T-cell (primary cell): ENCODE data around the gene VSX2. TPM values are rescaled to one million over a fixed set of nuclear protein-coding genes. Genes with fewer than 3 reads are reported as not detected.

ENCODE experiments used
- ATAC-seq, 4 experiments: fragments of 200-7000 bp in 3 of 4; fragments of 150-1000 bp in 1 of 4; cut with Tn5 transposase; replicated peaks in 1 of 4; 1 replicate in 3 of 4; 2 replicates in 1 of 4; pipeline ENCODE4 v1.10.0; 2021; ENCODE audit warnings: moderate library complexity in 3 of 4, mild to moderate bottlenecking in 2 of 4, moderate number of reproducible peaks in 1 of 4
- CTCF ChIA-PET, 2 donors: fragments of 300-600 bp; sonication (Branson Sonifier 250); formaldehyde crosslinking; loops; one replicate each; lab custom pipeline; 2022; ENCODE audit warnings: antibody characterized with exemption in 2 of 2; lab: Charles Lee
- POLR2A ChIA-PET, 2 donors: fragments of 300-600 bp; sonication (Branson Sonifier 250); formaldehyde crosslinking; loops; one replicate each; lab custom pipeline; 2022; ENCODE audit warnings: antibody characterized with exemption in 2 of 2; lab: Charles Lee
- DNase-seq, 35 experiments: peaks; one replicate each; pipeline versions ENCODE4 v3.0.0 to v3.0.0-alpha.2; 2013 to 2023
- H3K27ac ChIP-seq: one replicate; pipeline ENCODE4 v1.5.1; 2013; ENCODE audit warnings: low read length
- H3K27me3 ChIP-seq, 2 experiments: replicated peaks in 1 of 2; 1 replicate in 1 of 2; 2 replicates in 1 of 2; pipeline versions ENCODE4 v1.6.1 to v1.7.0; 2013; ENCODE audit warnings: low read length in 1 of 2, mixed read lengths in 1 of 2; ENCODE audit not compliant: control insufficient read depth in 2 of 2, insufficient read depth in 2 of 2; ENCODE audit errors: extremely low read depth in 1 of 2
- H3K36me3 ChIP-seq, 2 donors: 1 replicate in 1 of 2; 2 replicates in 1 of 2; pipeline versions ENCODE4 v1.6.1 to v1.7.0; 2013; ENCODE audit warnings: low read length in 1 of 2; ENCODE audit not compliant: control insufficient read depth in 2 of 2, insufficient read depth in 1 of 2; ENCODE audit errors: extremely low read depth in 1 of 2
- H3K4me1 ChIP-seq, 2 experiments: 1 replicate in 1 of 2; 2 replicates in 1 of 2; pipeline versions ENCODE4 v1.6.1 to v1.7.0; 2013; ENCODE audit warnings: low read length in 2 of 2, mixed read lengths in 1 of 2; ENCODE audit not compliant: insufficient read depth in 2 of 2, control insufficient read depth in 1 of 2; ENCODE audit errors: extremely low read depth in 1 of 2
- H3K4me3 ChIP-seq, 2 donors: 1 replicate in 1 of 2; 2 replicates in 1 of 2; pipeline versions ENCODE4 v1.5.1 to v1.7.0; 2013; ENCODE audit warnings: mild to moderate bottlenecking in 2 of 2, low read length in 1 of 2, moderate library complexity in 1 of 2; ENCODE audit not compliant: control insufficient read depth in 1 of 2; ENCODE audit errors: extremely low read depth in 1 of 2
- H3K9me3 ChIP-seq: 2 replicates; pipeline ENCODE4 v1.7.0; 2013
- H3K27ac Mint-ChIP-seq, 2 donors: one replicate each; pipeline ENCODE4 v1.8.0; 2020 to 2021; ENCODE audit warnings: mild to moderate bottlenecking in 2 of 2, mixed read lengths in 2 of 2
- H3K27me3 Mint-ChIP-seq, 2 donors: one replicate each; pipeline ENCODE4 v1.8.0; 2021 to 2022; ENCODE audit warnings: mixed read lengths in 2 of 2
- H3K36me3 Mint-ChIP-seq: one replicate; pipeline ENCODE4 v1.8.0; 2021; ENCODE audit warnings: mixed read lengths
- H3K4me1 Mint-ChIP-seq, 3 donors: one replicate each; pipeline ENCODE4 v1.8.0; 2020 to 2022; ENCODE audit warnings: mixed read lengths in 3 of 3, mild to moderate bottlenecking in 1 of 3
- H3K4me3 Mint-ChIP-seq, 3 donors: one replicate each; pipeline ENCODE4 v1.8.0; 2020 to 2022; ENCODE audit warnings: mild to moderate bottlenecking in 3 of 3, mixed read lengths in 3 of 3, moderate library complexity in 3 of 3
- H3K9me3 Mint-ChIP-seq, 3 donors: one replicate each; pipeline ENCODE4 v1.8.0; 2020 to 2022; ENCODE audit warnings: mixed read lengths in 3 of 3
- WGBS: methylation state at CpG from one replicate; pipeline ENCODE4 v1.1.5; 2013; ENCODE audit warnings: missing lambda C conversion rate; ENCODE audit not compliant: insufficient coverage; 5-methylcytosine and 5-hydroxymethylcytosine counted together
- total RNA-seq, 35 experiments: library from RNA in 6 of 35; stranded (reverse) in 6 of 35; fragments of 120-200 nt in 1 of 35; gene quantifications; one replicate each; pipeline versions ENCODE4 v1.2.1 to v1.2.4 and lab custom pipeline; 2013 to 2026

VSX2 gene
- total RNA-seq, 5 donors from 2014 or later (not counting 1 experiment from before 2014, with no cell fraction given): not detected

DNA sequence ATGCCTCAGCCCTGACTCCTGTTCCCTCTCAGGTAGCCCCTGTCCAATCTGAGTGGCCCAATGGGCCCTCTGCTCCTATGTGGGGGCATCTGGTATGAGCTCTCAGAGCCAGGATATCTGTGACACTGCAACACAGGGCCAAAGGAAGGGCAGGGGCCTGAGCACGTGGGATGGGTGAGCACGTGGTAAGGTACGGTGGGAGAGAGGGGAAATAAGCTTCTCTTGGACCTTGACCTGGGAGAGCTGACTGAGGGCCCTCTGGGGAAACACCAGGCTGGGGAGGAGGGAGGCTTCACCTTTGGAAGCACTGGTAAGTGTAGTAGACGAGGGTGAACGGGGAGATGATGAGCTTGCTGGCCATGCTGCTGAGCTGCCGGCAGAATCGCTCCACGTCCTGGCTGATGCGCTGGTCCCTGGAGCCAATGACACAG, 56.8 kb downstream of the VSX2 start:
- Mint-ChIP-seq H3K4me3 (no peak overlapping the region), H3K4me1 (peaks cover 14 to 23% (median 14%) of the 10 kb centered on the region in 3 donors), H3K36me3 (peaks cover 42% of the 10 kb centered on the region), H3K27ac (no peak overlapping the region), H3K9me3 (no peaks in the 10 kb centered on the region), H3K27me3 (no peaks in the 10 kb centered on the region)
- H3K9me3 ChIP-seq: no peaks in the 10 kb centered on the region
- POLR2A ChIA-PET: interaction anchor here in 1 of 2 donors (0.6 kb wide), 1 partner anchor 19 kb away, joined by 5 read pairs; no protein-coding TSS in a partner anchor
- CTCF ChIA-PET: interaction anchor here (0.5 to 1.3 kb wide), 3 partner anchors 42 to 197 kb away, joined by 3 read pairs; partner anchors contain the start of gene NPC2 (in 1 of the 2)
- H3K36me3 ChIP-seq: peaks cover 11 to 73% of the 10 kb centered on the region in 2 donors
- peaks cover 0 to 10% of the 10 kb centered on the region in 2 experiments for H3K4me1 ChIP-seq
- no peaks in the 10 kb centered on the region for H3K27me3 ChIP-seq
- no peak overlapping the region for H3K27ac ChIP-seq
- WGBS: 89% methylated on average over 3 of the region's 9 CpGs
- no peak for DNase-seq
- no peak overlapping the region for H3K4me3 ChIP-seq
- no peak for ATAC-seq

DNA sequence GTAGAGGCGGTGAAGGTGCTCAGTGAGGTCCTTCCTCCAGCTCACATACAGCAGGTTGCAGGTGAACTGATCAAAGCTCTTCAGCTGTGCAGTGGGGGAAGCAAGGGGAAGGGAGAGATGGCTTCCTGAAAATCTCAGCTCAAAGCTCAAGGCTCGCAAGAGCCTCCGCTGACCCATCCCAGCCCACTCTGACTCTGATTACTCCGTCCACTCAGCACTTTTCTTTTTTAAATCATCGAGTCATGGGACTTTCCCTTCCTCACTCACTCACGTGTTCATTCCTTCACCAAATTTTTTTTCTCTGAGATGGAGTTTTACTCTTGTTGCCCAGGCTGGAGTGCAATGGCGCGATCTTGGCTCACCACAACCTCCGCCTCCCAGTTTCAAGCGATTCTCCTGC, 58.7 kb downstream of the VSX2 start:
- peaks cover 9 to 54% of the 10 kb centered on the region in 2 donors for H3K36me3 ChIP-seq
- POLR2A ChIA-PET: no interaction called here
- no peak overlapping the region for H3K4me3 ChIP-seq
- ATAC-seq: no peak
- no peak overlapping the region for H3K4me3 Mint-ChIP-seq
- peaks cover 30% of the 10 kb centered on the region for H3K36me3 Mint-ChIP-seq
- H3K27me3 Mint-ChIP-seq: no peaks in the 10 kb centered on the region
- H3K27me3 ChIP-seq: no peaks in the 10 kb centered on the region
- peaks cover 28 to 37% (median 28%) of the 10 kb centered on the region in 3 donors for H3K4me1 Mint-ChIP-seq
- WGBS: 94% methylated on average over 6 of the region's 10 CpGs
- H3K27ac ChIP-seq: no peak overlapping the region
- no peak for DNase-seq
- peaks cover 0 to 19% of the 10 kb centered on the region in 2 experiments for H3K4me1 ChIP-seq
- no peaks in the 10 kb centered on the region for H3K9me3 ChIP-seq
- H3K9me3 Mint-ChIP-seq: no peaks in the 10 kb centered on the region
- H3K27ac Mint-ChIP-seq: no peak overlapping the region
- CTCF ChIA-PET: interaction anchor here in 1 of 2 donors (0.5 to 0.9 kb wide), 2 partner anchors 28 to 1191 kb away, joined by 3 read pairs; no protein-coding TSS in a partner anchor

DNA sequence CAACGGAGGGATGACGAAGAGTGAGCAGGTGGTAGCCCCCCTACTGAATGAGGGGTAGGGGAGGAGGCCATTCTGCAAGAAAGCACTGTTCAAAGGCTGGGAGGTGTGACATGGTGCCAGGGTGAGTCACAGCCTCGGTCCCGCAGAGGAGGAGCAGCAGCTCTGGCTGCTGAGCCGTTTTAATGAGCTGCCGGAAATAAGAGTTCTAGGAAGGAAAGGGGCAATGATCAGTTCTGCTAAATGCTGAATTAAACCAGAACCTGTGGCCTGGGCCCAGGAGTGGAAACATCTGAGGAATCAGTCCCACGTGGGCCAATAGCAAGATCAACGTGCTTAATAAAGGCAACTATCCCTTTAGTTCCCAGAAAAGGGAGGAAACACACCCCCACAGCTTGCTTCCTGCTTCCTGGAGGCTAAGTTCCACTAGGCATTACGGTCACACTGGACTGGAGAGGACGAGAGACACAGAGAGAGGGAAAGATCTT, 59.9 kb downstream of the VSX2 start:
- no peak overlapping the region for H3K4me3 ChIP-seq
- H3K36me3 ChIP-seq: peaks cover 9 to 46% of the 10 kb centered on the region in 2 donors
- no peaks in the 10 kb centered on the region for H3K9me3 ChIP-seq
- peaks cover 34 to 41% (median 35%) of the 10 kb centered on the region in 3 donors for H3K4me1 Mint-ChIP-seq
- no peaks in the 10 kb centered on the region for H3K27me3 Mint-ChIP-seq
- no peaks in the 10 kb centered on the region for H3K27me3 ChIP-seq
- peak overlapping the region in 1 of 2 donors; percentile 53 for H3K27ac Mint-ChIP-seq
- peaks cover 2 to 30% of the 10 kb centered on the region in 2 experiments for H3K4me1 ChIP-seq
- no peaks in the 10 kb centered on the region for H3K9me3 Mint-ChIP-seq
- peaks cover 27% of the 10 kb centered on the region for H3K36me3 Mint-ChIP-seq
- DNase-seq (peak in 7 of 35 experiments; percentile 7 to 26 (median 19)), ATAC-seq (peak in 1 of 4 experiments; percentile 41)
- no peak overlapping the region for H3K27ac ChIP-seq
- CTCF ChIA-PET: no interaction called here
- 77% methylated on average over 7 of the region's 10 CpGs for WGBS
- H3K4me3 Mint-ChIP-seq: peak overlapping the region in 1 of 3 donors; percentile 23
- POLR2A ChIA-PET: interaction anchor here (0.5 to 0.6 kb wide), 2 partner anchors 14 to 114 kb away, joined by 3 to 5 read pairs; no protein-coding TSS in a partner anchor

DNA sequence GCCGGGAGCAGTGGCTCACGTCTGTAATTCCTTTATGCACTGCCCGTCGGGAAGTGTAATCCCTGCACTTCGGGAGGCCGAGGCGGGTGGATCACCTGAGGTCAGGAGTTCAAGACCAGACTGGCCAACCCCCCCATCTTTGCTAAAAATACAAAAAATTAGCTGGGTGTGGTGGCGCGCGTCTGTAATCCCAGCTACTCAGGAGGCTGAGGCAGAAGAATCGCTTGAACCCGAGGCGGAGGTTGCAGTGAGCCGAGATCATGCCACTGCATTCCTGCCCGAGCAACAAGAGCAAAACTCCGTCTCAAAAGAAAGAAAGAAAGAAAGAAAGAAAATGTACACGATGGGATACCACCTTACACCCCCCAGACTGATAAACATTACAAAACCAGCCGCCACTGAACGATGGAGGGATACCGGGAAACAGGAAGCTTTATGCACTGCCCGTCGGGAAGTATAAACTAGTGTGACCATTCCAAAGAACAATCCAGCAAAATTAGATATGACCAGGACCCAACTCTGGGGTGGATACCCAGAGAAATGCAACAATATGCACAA, 62.4 kb downstream of the VSX2 start:
- H3K4me1 Mint-ChIP-seq: peaks cover 34 to 37% (median 35%) of the 10 kb centered on the region in 3 donors
- no peaks in the 10 kb centered on the region for H3K9me3 Mint-ChIP-seq
- H3K36me3 Mint-ChIP-seq: peaks cover 14% of the 10 kb centered on the region
- POLR2A ChIA-PET: no interaction called here
- no peaks in the 10 kb centered on the region for H3K9me3 ChIP-seq
- 85% methylated on average over 4 of the region's 22 CpGs for WGBS
- CTCF ChIA-PET: interaction anchor here in 1 of 2 donors (1.2 kb wide), 1 partner anchor 24 kb away, joined by 3 read pairs; no protein-coding TSS in a partner anchor
- peak in 1 of 4 experiments; percentile 2 for ATAC-seq
- peaks cover 2 to 32% of the 10 kb centered on the region in 2 experiments for H3K4me1 ChIP-seq
- peak overlapping the region; percentile 94 to 98 (median 97) for H3K4me3 Mint-ChIP-seq
- no peaks in the 10 kb centered on the region for H3K27me3 Mint-ChIP-seq
- DNase-seq: no peak
- H3K27me3 ChIP-seq: no peaks in the 10 kb centered on the region
- H3K27ac ChIP-seq: peak overlapping the region; percentile 89
- peak overlapping the region; percentile 78 to 91 for H3K4me3 ChIP-seq
- peaks cover 4 to 23% of the 10 kb centered on the region in 2 donors for H3K36me3 ChIP-seq
- peak overlapping the region; percentile 95 to 96 for H3K27ac Mint-ChIP-seq

DNA sequence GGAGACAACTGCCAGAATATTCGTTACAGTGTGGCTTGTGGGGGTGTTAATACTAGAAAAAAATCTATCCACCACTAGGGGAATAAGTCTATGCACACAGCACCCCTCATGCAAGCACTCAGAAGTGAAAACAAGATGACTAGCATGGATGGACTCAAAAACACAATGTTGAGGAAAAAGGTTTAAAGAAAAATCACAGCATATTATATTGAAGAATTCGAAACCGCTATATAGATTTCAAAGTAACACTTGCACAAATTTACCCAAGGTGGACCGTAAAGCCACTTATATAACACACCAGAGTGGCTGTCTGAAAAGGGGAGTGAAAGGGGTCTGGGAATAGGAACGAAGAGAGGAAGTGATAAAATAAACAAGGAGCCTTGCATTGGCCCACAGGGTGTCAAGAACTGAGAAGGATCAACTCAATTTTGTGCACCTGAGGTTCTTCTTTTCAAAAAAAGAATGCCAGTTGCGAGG, 62.9 kb downstream of the VSX2 start:
- WGBS: 6% methylated on average over 2 of the region's 6 CpGs
- ChIA-PET POLR2A (no interaction called here), CTCF (no interaction called here)
- Histone ChIP-seq H3K36me3 (peaks cover 4 to 18% of the 10 kb centered on the region in 2 donors), H3K9me3 (no peaks in the 10 kb centered on the region), H3K4me1 (peaks cover 2 to 32% of the 10 kb centered on the region in 2 experiments), H3K27me3 (no peaks in the 10 kb centered on the region), H3K4me3 (peak overlapping the region; percentile 78 to 91), H3K27ac (peak overlapping the region; percentile 89)
- peak overlapping the region; percentile 94 to 98 (median 97) for H3K4me3 Mint-ChIP-seq
- H3K36me3 Mint-ChIP-seq: peaks cover 12% of the 10 kb centered on the region
- no peaks in the 10 kb centered on the region for H3K9me3 Mint-ChIP-seq
- no peaks in the 10 kb centered on the region for H3K27me3 Mint-ChIP-seq
- peaks cover 34 to 37% (median 35%) of the 10 kb centered on the region in 3 donors for H3K4me1 Mint-ChIP-seq
- H3K27ac Mint-ChIP-seq: peak overlapping the region; percentile 95 to 96
- peak; percentile 67 to 84 (median 72) for ATAC-seq
- DNase-seq: peak in 17 of 35 experiments; percentile 3 to 72 (median 19)
